GM12864 (cell line): ENCODE results near the gene SYT13.
"Not testable (repeated sequence)": the region's sequence is repeated elsewhere in the genome, so short reads cannot be mapped to it uniquely, and the experiment has no call there.

Experiments
- DNase-seq: peaks from one replicate; pipeline ENCODE4 v3.0.0-alpha.2; 2011; ENCODE audit warnings: low read depth
- H3K4me3 ChIP-seq: 2 replicates; pipeline ENCODE4 v1.5.1; 2011; ENCODE audit warnings: mild to moderate bottlenecking, low read depth, low read length, control low read depth
- TF ChIP-seq, protein P1 (sequence below): IDR thresholded peaks from 2 replicates; pipeline ENCODE4 v1.5.1; 2011; ENCODE audit warnings: low read depth, mild to moderate bottlenecking, moderate library complexity, low read length, control low read depth, inconsistent platforms; ENCODE audit errors: missing control alignments

Gene SYT13

DNA sequence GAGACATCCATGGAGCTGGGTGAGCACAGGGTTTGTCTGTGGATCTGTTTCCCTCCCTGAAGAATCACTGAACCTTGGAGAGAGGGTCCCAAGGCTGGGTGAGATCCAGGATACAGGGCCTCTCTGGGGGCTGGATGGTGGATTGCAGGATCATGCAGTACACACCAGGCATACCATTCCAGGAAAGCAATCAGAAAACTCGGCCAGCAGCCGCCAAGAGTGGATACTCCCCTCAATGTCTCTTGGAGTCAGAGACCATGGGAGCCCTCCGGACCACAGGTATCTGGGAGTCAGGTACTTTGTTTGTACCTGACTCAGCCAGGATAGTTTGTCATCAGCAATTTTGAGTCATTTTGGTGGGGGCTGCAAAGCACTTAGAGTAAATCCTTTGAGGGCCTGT lies 14.6 kb upstream of the SYT13 start:
- no peak for DNase-seq
- TF ChIP-seq, protein P1, sequence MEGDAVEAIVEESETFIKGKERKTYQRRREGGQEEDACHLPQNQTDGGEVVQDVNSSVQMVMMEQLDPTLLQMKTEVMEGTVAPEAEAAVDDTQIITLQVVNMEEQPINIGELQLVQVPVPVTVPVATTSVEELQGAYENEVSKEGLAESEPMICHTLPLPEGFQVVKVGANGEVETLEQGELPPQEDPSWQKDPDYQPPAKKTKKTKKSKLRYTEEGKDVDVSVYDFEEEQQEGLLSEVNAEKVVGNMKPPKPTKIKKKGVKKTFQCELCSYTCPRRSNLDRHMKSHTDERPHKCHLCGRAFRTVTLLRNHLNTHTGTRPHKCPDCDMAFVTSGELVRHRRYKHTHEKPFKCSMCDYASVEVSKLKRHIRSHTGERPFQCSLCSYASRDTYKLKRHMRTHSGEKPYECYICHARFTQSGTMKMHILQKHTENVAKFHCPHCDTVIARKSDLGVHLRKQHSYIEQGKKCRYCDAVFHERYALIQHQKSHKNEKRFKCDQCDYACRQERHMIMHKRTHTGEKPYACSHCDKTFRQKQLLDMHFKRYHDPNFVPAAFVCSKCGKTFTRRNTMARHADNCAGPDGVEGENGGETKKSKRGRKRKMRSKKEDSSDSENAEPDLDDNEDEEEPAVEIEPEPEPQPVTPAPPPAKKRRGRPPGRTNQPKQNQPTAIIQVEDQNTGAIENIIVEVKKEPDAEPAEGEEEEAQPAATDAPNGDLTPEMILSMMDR, result no peak
- H3K4me3 ChIP-seq, result no peak overlapping the region

DNA sequence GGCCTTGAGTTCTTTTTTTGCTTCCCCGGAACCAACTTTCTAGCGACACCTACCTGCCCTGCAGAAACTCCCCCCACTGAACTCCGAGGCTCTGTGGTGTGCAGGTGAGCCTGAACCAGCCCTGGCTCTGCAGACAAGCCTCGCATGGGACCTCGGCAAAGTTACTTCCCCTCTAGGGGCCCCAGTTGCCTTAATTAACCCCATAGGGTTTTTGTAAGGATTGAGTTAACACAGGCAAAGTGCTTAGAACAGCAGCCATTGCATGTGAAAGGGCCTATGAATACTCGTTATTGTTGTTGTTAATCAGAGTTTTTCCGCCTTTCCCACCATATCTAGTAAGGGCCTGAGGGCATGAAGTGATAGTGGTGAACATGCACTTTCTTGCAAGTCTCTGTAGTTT lies 12.6 kb upstream of the SYT13 start:
- no peak overlapping the region for H3K4me3 ChIP-seq
- TF ChIP-seq, protein P1, result no peak
- no peak for DNase-seq

DNA sequence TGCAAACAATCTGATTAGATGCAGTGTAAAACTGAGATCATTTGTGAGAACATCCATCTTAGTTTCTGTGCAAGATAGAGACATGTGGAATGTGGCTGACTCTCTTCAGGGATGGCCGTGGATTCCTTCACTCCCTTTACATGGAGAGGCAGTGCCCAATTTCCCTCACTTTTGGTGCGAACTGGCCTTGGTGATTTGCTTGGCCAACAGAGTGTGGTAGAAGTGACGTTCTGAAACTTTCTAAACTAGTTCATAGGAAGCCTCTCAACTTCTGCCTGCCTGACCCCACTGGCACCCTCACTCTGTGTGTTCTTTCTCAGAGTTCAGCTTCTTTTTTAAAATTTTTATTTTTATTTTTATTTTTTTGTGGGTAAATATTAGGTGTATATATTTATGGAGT lies 9.9 kb upstream of the SYT13 start:
- no peak overlapping the region for H3K4me3 ChIP-seq
- TF ChIP-seq, protein P1, result no peak
- no peak for DNase-seq

DNA sequence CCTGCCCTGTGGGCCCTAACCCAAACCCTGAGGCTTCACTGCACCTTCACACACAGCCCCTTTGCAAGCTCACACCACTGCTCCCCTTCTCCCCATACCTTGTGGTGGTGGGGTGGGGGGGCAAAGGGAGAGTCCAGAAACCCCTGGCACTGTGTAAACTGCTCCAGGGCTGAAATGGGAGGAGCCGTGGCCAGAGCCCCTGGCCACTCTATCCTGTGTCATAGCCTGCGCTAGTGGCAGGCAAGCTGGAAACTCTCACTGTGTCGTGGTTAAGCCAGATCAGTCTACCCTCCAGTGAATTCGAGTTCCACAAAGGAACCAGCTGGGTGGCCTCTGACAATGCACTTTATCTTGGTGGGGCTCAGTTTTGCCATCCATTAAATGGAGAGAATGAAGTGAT lies 8.4 kb upstream of the SYT13 start:
- no peak for DNase-seq
- TF ChIP-seq, protein P1, result no peak
- no peak overlapping the region for H3K4me3 ChIP-seq

DNA sequence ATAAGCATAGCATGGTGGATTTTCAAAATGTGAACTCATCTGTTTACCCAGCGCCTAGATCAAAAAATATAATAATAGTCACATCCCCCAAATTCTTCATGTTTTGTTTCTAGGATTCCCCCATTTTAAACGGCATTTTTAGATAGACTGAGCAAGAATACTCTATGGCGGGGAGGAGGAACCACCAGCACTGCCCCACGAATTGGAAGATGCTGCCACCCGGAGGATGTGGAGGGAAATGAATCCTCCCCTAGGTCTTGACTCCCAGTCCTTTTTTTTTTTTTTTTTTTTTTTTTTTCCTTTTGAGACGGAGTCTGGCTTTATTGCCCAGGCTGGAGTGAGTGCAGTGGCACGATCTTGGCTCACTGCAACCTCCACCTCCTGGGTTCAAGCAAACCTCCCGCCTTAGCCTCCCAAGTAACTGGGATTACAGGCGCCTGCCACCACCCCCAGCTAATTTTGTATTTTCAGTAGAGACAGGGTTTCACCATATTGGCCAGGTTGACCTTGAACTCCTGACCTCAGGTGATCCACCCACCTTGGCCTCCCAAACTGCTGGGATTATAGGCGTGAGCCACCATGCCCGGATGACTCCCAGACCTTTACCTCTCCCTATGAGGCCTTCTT lies 7.5 kb upstream of the SYT13 start:
- not testable (repeated sequence) for H3K4me3 ChIP-seq
- TF ChIP-seq, protein P1, result peak; percentile 64
- DNase-seq, result peak; percentile 18

DNA sequence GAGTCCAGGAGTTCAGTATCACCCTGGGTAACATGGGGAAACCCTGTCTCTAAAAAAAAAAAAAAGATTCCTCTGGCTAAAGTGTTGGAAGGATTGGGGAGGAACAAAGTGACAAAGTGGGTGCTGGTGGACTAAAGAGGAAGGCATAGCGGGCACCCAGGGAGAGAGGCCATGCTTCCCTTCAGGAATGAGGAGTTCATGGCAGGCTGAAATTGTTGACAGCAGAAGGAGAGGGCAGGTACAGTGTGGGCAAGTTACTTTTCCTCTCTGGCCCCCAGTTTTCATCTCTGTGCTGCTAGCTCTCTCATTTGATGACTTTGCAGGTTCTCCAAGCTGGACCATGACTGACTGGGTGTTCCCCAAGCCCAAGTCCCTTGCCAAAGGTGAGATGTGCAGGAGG lies 4.4 kb upstream of the SYT13 start:
- no peak overlapping the region for H3K4me3 ChIP-seq
- no peak for DNase-seq
- TF ChIP-seq, protein P1, result no peak

DNA sequence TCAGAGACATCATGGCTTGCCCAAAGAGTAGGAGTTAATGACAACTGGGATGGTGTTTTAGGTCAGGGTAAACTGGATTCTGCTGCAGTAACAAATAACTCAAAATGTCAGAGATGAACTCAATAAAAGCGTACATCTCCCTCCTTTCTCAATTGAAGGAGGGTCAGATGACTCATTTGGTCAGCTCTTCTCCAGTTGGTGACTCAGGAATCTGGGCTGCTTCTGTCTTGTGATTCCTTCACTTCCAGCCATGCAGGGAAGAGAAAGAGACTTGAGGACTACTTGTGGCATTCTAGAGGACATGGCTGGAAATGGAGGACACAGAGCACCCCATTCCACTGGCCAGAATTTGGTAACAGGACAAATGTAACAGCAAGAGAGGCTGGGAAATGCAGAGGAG lies 3.2 kb upstream of the SYT13 start:
- TF ChIP-seq, protein P1, result no peak
- DNase-seq, result no peak
- H3K4me3 ChIP-seq, result no peak overlapping the region
